ENCODE data around the gene CMC4. TPM values are rescaled to one million over a fixed set of nuclear protein-coding genes. Genes with fewer than 3 reads are reported as not detected.

The CMC4 gene
- total RNA-seq, 1 donor from 2014 or later: 14.6 TPM

DNA sequence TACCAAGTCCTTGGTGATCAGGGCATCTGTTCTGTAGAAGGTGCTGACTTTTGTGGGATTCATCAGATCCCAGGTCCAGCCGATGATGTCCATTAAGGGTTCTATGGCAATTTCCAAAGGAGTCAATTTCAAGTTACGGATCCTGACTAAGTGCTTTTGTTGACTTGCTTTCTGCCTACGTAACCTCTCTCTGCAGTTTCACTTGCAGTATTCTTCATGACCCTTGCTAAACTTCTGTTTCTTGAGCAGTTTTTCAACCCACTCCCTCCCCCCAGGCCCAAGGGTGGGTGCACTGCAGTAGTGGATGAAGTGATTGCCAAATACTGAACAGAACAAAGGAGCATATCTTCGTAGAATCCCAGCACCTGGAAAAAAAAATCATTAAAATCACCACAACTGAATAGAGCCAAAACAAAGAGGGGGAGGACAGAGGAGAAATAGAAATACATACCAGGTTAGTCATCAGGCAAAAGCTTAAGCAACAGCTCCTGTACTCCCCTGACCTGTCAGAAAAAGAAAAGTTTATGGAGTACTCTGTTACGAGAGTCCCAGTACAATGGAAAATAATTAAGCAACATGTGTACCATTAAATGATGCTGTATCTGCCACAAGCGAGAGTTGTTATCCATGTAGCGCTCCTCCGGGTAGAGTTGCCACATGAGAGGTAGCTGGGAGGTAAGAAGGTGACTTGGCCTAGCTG is 5.8 kb downstream of the CMC4 start:
- H3K4me3 Mint-ChIP-seq: no peak overlapping the region
- H3K27ac Mint-ChIP-seq: no peak overlapping the region
- H2AFZ ChIP-seq (replicated peaks): no peak overlapping the region
- TF ChIP-seq, protein P1, sequence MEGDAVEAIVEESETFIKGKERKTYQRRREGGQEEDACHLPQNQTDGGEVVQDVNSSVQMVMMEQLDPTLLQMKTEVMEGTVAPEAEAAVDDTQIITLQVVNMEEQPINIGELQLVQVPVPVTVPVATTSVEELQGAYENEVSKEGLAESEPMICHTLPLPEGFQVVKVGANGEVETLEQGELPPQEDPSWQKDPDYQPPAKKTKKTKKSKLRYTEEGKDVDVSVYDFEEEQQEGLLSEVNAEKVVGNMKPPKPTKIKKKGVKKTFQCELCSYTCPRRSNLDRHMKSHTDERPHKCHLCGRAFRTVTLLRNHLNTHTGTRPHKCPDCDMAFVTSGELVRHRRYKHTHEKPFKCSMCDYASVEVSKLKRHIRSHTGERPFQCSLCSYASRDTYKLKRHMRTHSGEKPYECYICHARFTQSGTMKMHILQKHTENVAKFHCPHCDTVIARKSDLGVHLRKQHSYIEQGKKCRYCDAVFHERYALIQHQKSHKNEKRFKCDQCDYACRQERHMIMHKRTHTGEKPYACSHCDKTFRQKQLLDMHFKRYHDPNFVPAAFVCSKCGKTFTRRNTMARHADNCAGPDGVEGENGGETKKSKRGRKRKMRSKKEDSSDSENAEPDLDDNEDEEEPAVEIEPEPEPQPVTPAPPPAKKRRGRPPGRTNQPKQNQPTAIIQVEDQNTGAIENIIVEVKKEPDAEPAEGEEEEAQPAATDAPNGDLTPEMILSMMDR (IDR thresholded peaks at IDR 0.05): no peak
- TF ChIP-seq EZH2 (IDR thresholded peaks at IDR 0.05): no peak
- TF ChIP-seq EZH2phosphoT487 (IDR thresholded peaks at IDR 0.05): no peak
- H3K27me3 Mint-ChIP-seq (ENCODE audit: insufficient read depth, low read depth): no peaks in the 10 kb centered on the region
- no peaks in the 10 kb centered on the region for H3K36me3 ChIP-seq
- H3K4me1 Mint-ChIP-seq: peaks cover 17% of the 10 kb centered on the region
- no peaks in the 10 kb centered on the region for H4K20me1 ChIP-seq (ENCODE audit: low read depth)
- no peaks in the 10 kb centered on the region for H3F3A ChIP-seq (ENCODE audit: low read depth)
- H3K9me3 ChIP-seq (ENCODE audit: low read depth): peaks cover 4% of the 10 kb centered on the region
- H3K4me2 ChIP-seq: no peak overlapping the region
- peaks cover 9% of the 10 kb centered on the region for H3K79me2 ChIP-seq (ENCODE audit: low read depth)
- H3K9me3 Mint-ChIP-seq: peaks cover 2% of the 10 kb centered on the region
- H3K4me1 ChIP-seq: no peaks in the 10 kb centered on the region
- H3K9ac ChIP-seq: no peak overlapping the region
- no peak overlapping the region for H3K27ac ChIP-seq
- H3K4me3 ChIP-seq: no peak overlapping the region
- H3K36me3 Mint-ChIP-seq: no peaks in the 10 kb centered on the region
- no peak for DNase-seq (ENCODE audit: low spot score)
- H3K27me3 ChIP-seq: no peaks in the 10 kb centered on the region

DNA sequence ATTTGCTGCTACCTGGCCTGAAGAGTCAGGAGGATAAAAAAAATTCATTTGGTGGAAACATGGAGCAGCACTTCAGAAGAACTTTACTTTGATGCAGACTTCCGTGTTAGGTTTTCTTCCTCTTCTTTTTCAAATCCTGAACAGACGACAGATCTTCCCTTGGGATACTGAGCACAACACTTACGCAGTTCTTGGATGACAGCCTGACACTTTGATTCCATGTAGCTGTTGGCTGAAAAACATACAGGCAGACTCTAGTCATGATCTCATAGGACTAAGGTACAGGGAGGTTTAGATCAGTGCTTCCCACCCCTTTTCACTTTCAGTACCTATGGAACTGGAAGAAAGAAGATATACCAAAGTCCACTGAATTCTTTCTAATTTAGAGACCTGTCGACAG is 9.2 kb downstream of the CMC4 start:
- H3K9ac ChIP-seq: no peak overlapping the region
- H3K4me1 ChIP-seq: no peaks in the 10 kb centered on the region
- no peak overlapping the region for H3K4me2 ChIP-seq
- Mint-ChIP-seq H3K4me3 (no peak overlapping the region), H3K27me3 (ENCODE audit: insufficient read depth, low read depth) (no peaks in the 10 kb centered on the region), H3K36me3 (no peaks in the 10 kb centered on the region), H3K4me1 (no peaks in the 10 kb centered on the region), H3K27ac (no peak overlapping the region), H3K9me3 (peaks cover 2% of the 10 kb centered on the region)
- no peaks in the 10 kb centered on the region for H3K36me3 ChIP-seq
- H3K4me3 ChIP-seq: no peak overlapping the region
- H3K9me3 ChIP-seq (ENCODE audit: low read depth): peaks cover 4% of the 10 kb centered on the region
- H2AFZ ChIP-seq (replicated peaks): no peak overlapping the region
- no peaks in the 10 kb centered on the region for H3F3A ChIP-seq (ENCODE audit: low read depth)
- no peaks in the 10 kb centered on the region for H4K20me1 ChIP-seq (ENCODE audit: low read depth)
- TF ChIP-seq EZH2phosphoT487 (IDR thresholded peaks at IDR 0.05) (no peak), EZH2 (IDR thresholded peaks at IDR 0.05) (no peak)
- TF ChIP-seq, protein P1 (IDR thresholded peaks at IDR 0.05): no peak
- H3K79me2 ChIP-seq (ENCODE audit: low read depth): no peaks in the 10 kb centered on the region
- H3K27me3 ChIP-seq: no peaks in the 10 kb centered on the region
- H3K27ac ChIP-seq: no peak overlapping the region
- no peak for DNase-seq (ENCODE audit: low spot score)

DNA sequence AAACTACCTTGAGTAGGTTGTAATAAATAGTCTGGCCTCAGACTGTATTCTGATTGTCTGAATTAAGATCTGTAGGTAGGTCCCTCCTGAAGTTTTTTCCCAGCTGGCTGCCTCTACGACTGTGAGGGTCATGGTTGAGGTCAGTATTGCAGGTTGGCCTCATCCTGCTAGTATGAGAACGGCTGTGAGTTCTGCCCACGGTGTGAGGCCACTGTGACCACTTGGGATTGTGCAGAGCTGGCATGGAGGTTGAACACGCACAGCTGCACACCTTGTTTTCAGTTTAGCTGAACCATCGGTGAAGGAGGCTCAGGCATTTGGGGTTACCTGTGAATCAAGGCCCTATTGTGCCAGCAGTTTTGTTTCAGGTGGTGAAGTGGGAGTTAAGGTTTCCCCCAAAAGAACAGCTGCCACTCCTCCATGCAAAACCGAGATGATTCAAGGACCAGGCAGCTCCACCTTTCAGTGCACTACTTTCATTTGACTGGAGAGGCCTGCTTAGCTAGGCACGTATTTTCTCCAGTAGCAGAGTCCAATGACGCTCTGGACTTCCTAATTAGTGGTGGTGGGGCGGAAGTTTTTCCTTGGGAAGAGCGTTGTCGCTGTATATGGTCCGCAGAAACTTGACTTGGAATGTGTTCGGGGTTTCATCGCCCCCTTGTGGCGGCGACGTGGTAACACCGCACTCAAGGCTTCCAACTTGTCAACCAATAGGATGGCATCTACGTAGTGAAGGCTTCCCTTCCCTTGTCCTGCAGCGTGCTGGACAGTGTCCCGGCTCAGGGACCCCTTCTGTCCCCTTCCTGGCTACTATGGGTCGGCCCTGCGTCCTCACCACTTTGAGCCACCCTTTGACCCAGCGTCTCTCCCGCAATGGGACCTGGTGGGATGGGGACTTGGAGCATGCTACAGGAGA is 13.8 kb downstream of the CMC4 start:
- H3K27ac ChIP-seq: no peak overlapping the region
- H4K20me1 ChIP-seq (ENCODE audit: low read depth): no peaks in the 10 kb centered on the region
- peak; percentile 74 for DNase-seq (ENCODE audit: low spot score)
- no peaks in the 10 kb centered on the region for H3K79me2 ChIP-seq (ENCODE audit: low read depth)
- TF ChIP-seq EZH2phosphoT487 (IDR thresholded peaks at IDR 0.05) (no peak), EZH2 (IDR thresholded peaks at IDR 0.05) (no peak)
- TF ChIP-seq, protein P1 (IDR thresholded peaks at IDR 0.05): peak; percentile 72
- Mint-ChIP-seq H3K36me3 (no peaks in the 10 kb centered on the region), H3K27me3 (ENCODE audit: insufficient read depth, low read depth) (no peaks in the 10 kb centered on the region), H3K4me1 (no peaks in the 10 kb centered on the region), H3K4me3 (no peak overlapping the region), H3K9me3 (peaks cover 4% of the 10 kb centered on the region), H3K27ac (no peak overlapping the region)
- no peaks in the 10 kb centered on the region for H3K9me3 ChIP-seq (ENCODE audit: low read depth)
- no peaks in the 10 kb centered on the region for H3K36me3 ChIP-seq
- H3K4me2 ChIP-seq: peak overlapping the region; percentile 59
- H3K9ac ChIP-seq: no peak overlapping the region
- H3K27me3 ChIP-seq: no peaks in the 10 kb centered on the region
- H3K4me1 ChIP-seq: no peaks in the 10 kb centered on the region
- no peaks in the 10 kb centered on the region for H3F3A ChIP-seq (ENCODE audit: low read depth)
- no peak overlapping the region for H2AFZ ChIP-seq (replicated peaks)
- H3K4me3 ChIP-seq: no peak overlapping the region
